Stimulated activated CD4-positive, alpha-beta T cell treated with anti-CD3 and anti-CD28 coated beads, Interleukin-4, amount 100 ng/mL, for 48 hours (primary cell): Measurements from ENCODE around the gene RPIA.
"Not testable (repeated sequence)": the region's sequence is repeated elsewhere in the genome, so short reads cannot be mapped to it uniquely, and the experiment has no call there.

Experiments used
- DNase-seq, 2 donors: peaks; one replicate each; pipeline ENCODE4 v3.0.0-alpha.2; 2020; ENCODE audit warnings: low read depth in 2 of 2

RPIA gene

GRCh38 chr2:88773233-88774028 is 82.0 kb downstream of the RPIA start:
- not testable (repeated sequence) for DNase-seq

GRCh38 chr2:88789213-88789612 is 97.7 kb downstream of the RPIA start:
- DNase-seq: not testable (repeated sequence)

- DNase-seq: not testable (repeated sequence)
These were observed 104.5 kb downstream of the RPIA start for GRCh38 chr2:88795932-88796331.

- not testable (repeated sequence) for DNase-seq
These were observed 105.0 kb downstream of the RPIA start for GRCh38 chr2:88796523-88796922.

- DNase-seq: not testable (repeated sequence)
These were observed 105.7 kb downstream of the RPIA start for GRCh38 chr2:88797164-88797563.
